Liver (tissue), 9 donors: ENCODE results near the gene ZNF366. TPM values are rescaled to one million over a fixed set of nuclear protein-coding genes. Genes with fewer than 3 reads are reported as not detected.
A peak's percentile ranks its signal among the peaks of the same experiment; 100 is the strongest.

Experiments used
- DNase-seq: peaks from one replicate; pipeline ENCODE4 v3.0.0-alpha.2; 2017; ENCODE audit warnings: low spot score
- H3K27ac ChIP-seq, 2 donors: one replicate each; pipeline ENCODE4 v1.7.0; 2013; ENCODE audit warnings: inconsistent platforms in 2 of 2, low read length in 2 of 2, control low read depth in 1 of 2, low read depth in 1 of 2, mild to moderate bottlenecking in 1 of 2
- H3K27me3 ChIP-seq, 4 donors: one replicate each; pipeline versions ENCODE4 v1.6.1 to v1.7.0; 2013; ENCODE audit warnings: low read length in 3 of 4, inconsistent platforms in 1 of 4, mild to moderate bottlenecking in 1 of 4, moderate library complexity in 1 of 4; ENCODE audit not compliant: control insufficient read depth in 4 of 4, insufficient read depth in 4 of 4
- H3K36me3 ChIP-seq, 4 donors: one replicate each; pipeline versions ENCODE4 v1.6.1 to v1.7.0; 2013; ENCODE audit warnings: low read length in 3 of 4, mild to moderate bottlenecking in 3 of 4, low read depth in 1 of 4, moderate library complexity in 1 of 4; ENCODE audit not compliant: control insufficient read depth in 4 of 4, insufficient read depth in 3 of 4
- H3K4me1 ChIP-seq, 4 donors: one replicate each; pipeline versions ENCODE4 v1.6.1 to v1.7.0; 2013; ENCODE audit warnings: low read length in 3 of 4, mild to moderate bottlenecking in 3 of 4, moderate library complexity in 1 of 4; ENCODE audit not compliant: control insufficient read depth in 4 of 4, insufficient read depth in 4 of 4
- H3K4me3 ChIP-seq, 3 donors: one replicate each; pipeline versions ENCODE4 v1.6.1 to v1.7.0; 2013; ENCODE audit warnings: low read length in 3 of 3, control low read depth in 1 of 3, low read depth in 1 of 3, mild to moderate bottlenecking in 1 of 3
- H3K9ac ChIP-seq, 2 donors: one replicate each; pipeline ENCODE4 v1.7.0; 2013; ENCODE audit warnings: low read length in 2 of 2, mild to moderate bottlenecking in 2 of 2, moderate library complexity in 2 of 2, control low read depth in 1 of 2, low read depth in 1 of 2
- H3K9me3 ChIP-seq, 4 donors: one replicate each; pipeline versions ENCODE4 v1.6.1 to v1.7.0; 2013; ENCODE audit warnings: low read length in 3 of 4; ENCODE audit not compliant: control insufficient read depth in 4 of 4
- ATF3 ChIP-seq: IDR thresholded peaks from 2 replicates; pipeline ENCODE4 v1.6.1; 2016; ENCODE audit warnings: antibody characterized with exemption
- CTCF ChIP-seq: fragments of 150-350 bp; IDR thresholded peaks from 2 replicates; pipeline ENCODE4 v1.5.1; 2017; ENCODE audit warnings: improper control_type of control experiment, low read depth, low read length; ENCODE audit not compliant: missing input control
- EGR1 ChIP-seq, 2 donors: IDR thresholded peaks; 2 replicates each; pipeline ENCODE4 v1.6.1; 2016 to 2018; ENCODE audit warnings: antibody characterized with exemption in 2 of 2, low read depth in 2 of 2
- FOXA2 ChIP-seq: IDR thresholded peaks from 2 replicates; pipeline ENCODE4 v1.6.1; 2016; ENCODE audit warnings: antibody characterized with exemption
- GABPA ChIP-seq, 2 donors: IDR thresholded peaks in 1 of 2; conservative IDR thresholded peaks in 1 of 2; 2 replicates each; pipeline ENCODE4 v1.6.1; 2016; ENCODE audit warnings: antibody characterized with exemption in 2 of 2, mild to moderate bottlenecking in 1 of 2, moderate library complexity in 1 of 2
- HNF4A ChIP-seq, 2 donors: conservative IDR thresholded peaks; 2 replicates each; pipeline ENCODE4 v1.6.1; 2016; ENCODE audit warnings: antibody characterized with exemption in 2 of 2, mild to moderate bottlenecking in 2 of 2
- HNF4G ChIP-seq: IDR thresholded peaks from 2 replicates; pipeline ENCODE4 v1.6.1; 2016; ENCODE audit warnings: antibody characterized with exemption
- JUND ChIP-seq, 2 donors: IDR thresholded peaks; 2 replicates each; pipeline ENCODE4 v1.6.1; 2016; ENCODE audit warnings: antibody characterized with exemption in 2 of 2
- NR2F2 ChIP-seq: IDR thresholded peaks from 2 replicates; pipeline ENCODE4 v1.6.1; 2016; ENCODE audit warnings: antibody characterized with exemption
- RAD21 ChIP-seq, 2 donors: IDR thresholded peaks; 2 replicates each; pipeline ENCODE4 v1.6.1; 2016; ENCODE audit warnings: antibody characterized with exemption in 2 of 2, mild to moderate bottlenecking in 2 of 2
- RXRA ChIP-seq, 2 donors: IDR thresholded peaks; 2 replicates each; pipeline ENCODE4 v1.6.1; 2017 to 2018; ENCODE audit warnings: antibody characterized with exemption in 2 of 2, mild to moderate bottlenecking in 1 of 2
- SP1 ChIP-seq: IDR thresholded peaks from 2 replicates; pipeline ENCODE4 v1.6.1; 2018; ENCODE audit warnings: antibody characterized with exemption, mild to moderate bottlenecking
- TAF1 ChIP-seq: conservative IDR thresholded peaks from 2 replicates; pipeline ENCODE4 v1.6.1; 2016; ENCODE audit warnings: antibody characterized with exemption, mild to moderate bottlenecking
- YY1 ChIP-seq: IDR thresholded peaks from 2 replicates; pipeline ENCODE4 v1.6.1; 2016; ENCODE audit warnings: antibody characterized with exemption, mild to moderate bottlenecking
- ZBTB33 ChIP-seq: IDR thresholded peaks from 2 replicates; pipeline ENCODE4 v1.6.1; 2016; ENCODE audit warnings: antibody characterized with exemption
- WGBS: extraction: QIAGEN DNeasy Blood & Tissue Kit; methylation state at CpG from one replicate; pipeline ENCODE4 v1.1.7; 2013; 5-methylcytosine and 5-hydroxymethylcytosine counted together
- polyA plus RNA-seq, 2 donors: library from polyadenylated mRNA; stranded (reverse) in 1 of 2; unstranded in 1 of 2; fragments of 200-250 nt in 1 of 2; fragments of >200 nt in 1 of 2; fragmentation: Nextera tagmentation in 1 of 2; extraction: Ambion mirVana in 1 of 2; gene quantifications; one replicate each; pipeline versions ENCODE4 v1.2.1 to v1.2.3, GENCODE V29; 2013 to 2015
- total RNA-seq, 2 donors: library from RNA; depleted of rRNA; stranded (reverse); fragments of >200 nt; gene quantifications; one replicate each; pipeline ENCODE4 v1.2.3, GENCODE V29; 2014
- TF ChIP-seq, protein P1 (sequence below): IDR thresholded peaks from 2 replicates; pipeline ENCODE4 v1.6.1; 2016; ENCODE audit warnings: antibody characterized with exemption, mild to moderate bottlenecking
- donor health status: healthy.
- donor health status: healthy.
- donor health status: healthy.
- donor health status: healthy.
- donor health status: healthy.

ZNF366 gene
- total and polyA plus RNA-seq, 4 donors, result 0.71 to 1.0 (median 0.75) TPM

DNA sequence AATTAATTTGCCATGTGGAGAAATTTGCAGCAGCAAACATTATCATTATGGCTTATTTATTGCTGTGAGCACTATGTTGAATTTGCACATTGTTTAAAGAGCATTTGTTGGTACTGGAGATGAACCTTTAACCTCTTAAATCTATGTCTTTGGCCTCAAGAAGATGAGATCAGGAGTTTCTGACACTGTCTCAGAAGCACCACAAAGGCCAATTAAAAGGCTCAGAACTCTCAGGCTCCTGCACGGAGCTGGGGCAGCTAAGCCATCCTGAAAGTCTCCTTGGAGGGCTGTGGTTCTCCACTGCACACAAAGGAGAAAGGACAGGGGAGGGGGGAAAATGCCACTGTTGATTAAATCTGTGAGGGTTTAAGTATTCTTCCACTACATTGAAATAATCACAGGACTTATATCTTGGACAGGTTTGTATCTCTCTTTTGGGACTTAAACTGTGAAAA is 33.1 kb downstream of the ZNF366 start:
- no peaks in the 10 kb centered on the region for H3K4me1 ChIP-seq
- WGBS, result 45% methylated on average over 1 of the region's 1 CpG

DNA sequence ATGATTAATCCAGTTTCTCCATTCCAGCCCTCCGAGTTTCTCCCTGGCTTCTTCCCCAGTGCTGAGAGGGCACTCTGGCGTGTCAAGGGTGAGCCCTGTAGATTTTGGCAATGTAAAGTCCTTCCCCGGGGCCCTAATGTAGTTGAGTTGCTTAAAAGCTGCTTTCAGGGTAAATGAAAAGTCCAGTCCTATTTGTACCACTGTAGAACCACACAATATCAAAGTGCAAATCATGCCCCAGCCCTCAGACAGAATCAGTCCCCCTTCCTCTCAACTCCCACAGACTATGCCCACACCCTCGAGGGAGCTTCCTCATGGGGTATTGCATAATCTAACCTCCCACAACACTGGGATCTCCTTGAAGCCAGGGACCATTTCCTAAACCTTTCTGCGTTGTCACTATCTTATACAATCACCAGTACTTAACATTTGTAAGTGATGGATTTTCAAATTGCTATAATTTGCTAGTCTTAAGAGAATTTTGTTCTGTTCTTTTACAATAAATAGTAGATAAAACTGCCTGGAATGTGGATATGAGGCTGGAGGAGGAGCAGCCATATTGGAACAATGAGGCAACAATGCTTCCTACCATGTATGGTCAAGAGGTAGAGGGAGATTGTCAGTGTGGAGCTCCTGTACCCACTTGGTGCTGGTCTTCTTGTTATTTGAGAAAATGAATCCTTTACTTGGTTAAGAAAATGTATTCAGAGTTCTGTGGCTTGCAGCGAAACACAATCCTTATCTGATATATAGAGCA is 34.4 kb downstream of the ZNF366 start:
- H3K4me3 ChIP-seq, result no peak overlapping the region
- DNase-seq, result no peak
- H3K27me3 ChIP-seq, result no peaks in the 10 kb centered on the region
- TF ChIP-seq, protein P1, sequence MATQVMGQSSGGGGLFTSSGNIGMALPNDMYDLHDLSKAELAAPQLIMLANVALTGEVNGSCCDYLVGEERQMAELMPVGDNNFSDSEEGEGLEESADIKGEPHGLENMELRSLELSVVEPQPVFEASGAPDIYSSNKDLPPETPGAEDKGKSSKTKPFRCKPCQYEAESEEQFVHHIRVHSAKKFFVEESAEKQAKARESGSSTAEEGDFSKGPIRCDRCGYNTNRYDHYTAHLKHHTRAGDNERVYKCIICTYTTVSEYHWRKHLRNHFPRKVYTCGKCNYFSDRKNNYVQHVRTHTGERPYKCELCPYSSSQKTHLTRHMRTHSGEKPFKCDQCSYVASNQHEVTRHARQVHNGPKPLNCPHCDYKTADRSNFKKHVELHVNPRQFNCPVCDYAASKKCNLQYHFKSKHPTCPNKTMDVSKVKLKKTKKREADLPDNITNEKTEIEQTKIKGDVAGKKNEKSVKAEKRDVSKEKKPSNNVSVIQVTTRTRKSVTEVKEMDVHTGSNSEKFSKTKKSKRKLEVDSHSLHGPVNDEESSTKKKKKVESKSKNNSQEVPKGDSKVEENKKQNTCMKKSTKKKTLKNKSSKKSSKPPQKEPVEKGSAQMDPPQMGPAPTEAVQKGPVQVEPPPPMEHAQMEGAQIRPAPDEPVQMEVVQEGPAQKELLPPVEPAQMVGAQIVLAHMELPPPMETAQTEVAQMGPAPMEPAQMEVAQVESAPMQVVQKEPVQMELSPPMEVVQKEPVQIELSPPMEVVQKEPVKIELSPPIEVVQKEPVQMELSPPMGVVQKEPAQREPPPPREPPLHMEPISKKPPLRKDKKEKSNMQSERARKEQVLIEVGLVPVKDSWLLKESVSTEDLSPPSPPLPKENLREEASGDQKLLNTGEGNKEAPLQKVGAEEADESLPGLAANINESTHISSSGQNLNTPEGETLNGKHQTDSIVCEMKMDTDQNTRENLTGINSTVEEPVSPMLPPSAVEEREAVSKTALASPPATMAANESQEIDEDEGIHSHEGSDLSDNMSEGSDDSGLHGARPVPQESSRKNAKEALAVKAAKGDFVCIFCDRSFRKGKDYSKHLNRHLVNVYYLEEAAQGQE, result no peak
- no peak for TF ChIP-seq EGR1 (IDR thresholded peaks at IDR 0.05; ENCODE audit: low read depth in 2 of 2)
- TF ChIP-seq YY1, result peak; percentile 13
- H3K4me1 ChIP-seq, result no peaks in the 10 kb centered on the region
- H3K36me3 ChIP-seq, result no peaks in the 10 kb centered on the region
- no peaks in the 10 kb centered on the region for H3K9me3 ChIP-seq
- H3K27ac ChIP-seq, result no peak overlapping the region
- WGBS, result 64% methylated on average over 6 of the region's 6 CpGs
- no peak overlapping the region for H3K9ac ChIP-seq

More for the DNA sequence above, 33.1 kb downstream of the ZNF366 start:
- no peak overlapping the region for H3K9ac ChIP-seq
- no peaks in the 10 kb centered on the region for H3K27me3 ChIP-seq
- TF ChIP-seq NR2F2 (no peak), HNF4G (no peak), EGR1 (IDR thresholded peaks at IDR 0.05; ENCODE audit: low read depth in 2 of 2) (no peak), RAD21 (IDR thresholded peaks at IDR 0.05) (no peak), RXRA (IDR thresholded peaks at IDR 0.05) (no peak), CTCF (no peak), JUND (IDR thresholded peaks at IDR 0.05) (no peak), TAF1 (no peak), SP1 (no peak), HNF4A (conservative IDR thresholded peaks at IDR 0.05) (no peak), ZBTB33 (no peak), ATF3 (no peak), FOXA2 (no peak), GABPA (IDR thresholded peaks at IDR 0.05 in 1 of 2, conservative IDR thresholded peaks at IDR 0.05 in 1 of 2) (no peak)
- no peaks in the 10 kb centered on the region for H3K9me3 ChIP-seq
- H3K36me3 ChIP-seq, result no peaks in the 10 kb centered on the region
- H3K4me3 ChIP-seq, result no peak overlapping the region
- DNase-seq, result no peak
- no peak overlapping the region for H3K27ac ChIP-seq
